Measurements from ENCODE around the gene DNER.

DNER gene

GRCh38 chr2:229562472-229563127 lies 151.8 kb downstream of the DNER start:
- ChIA-PET POLR2A (no interaction called here), CTCF (no interaction called here)
- no peak overlapping the region for H3K4me3 ChIP-seq (ENCODE audit: low read depth, low read length)
- TF ChIP-seq CTCF (IDR thresholded peaks at IDR 0.05; ENCODE audit: insufficient read depth, low read length, missing control alignments): no peak
- no peak for DNase-seq (ENCODE audit: low read depth, low spot score)

GRCh38 chr2:229559986-229560385 lies 154.4 kb downstream of the DNER start:
- no peak for TF ChIP-seq CTCF (IDR thresholded peaks at IDR 0.05; ENCODE audit: insufficient read depth, low read length, missing control alignments)
- CTCF ChIA-PET: no interaction called here
- H3K4me3 ChIP-seq (ENCODE audit: low read depth, low read length): no peak overlapping the region
- no peak for DNase-seq (ENCODE audit: low read depth, low spot score)
- POLR2A ChIA-PET: no interaction called here

- ChIA-PET CTCF (no interaction called here), POLR2A (no interaction called here)
- DNase-seq (ENCODE audit: low read depth, low spot score): no peak
- H3K4me3 ChIP-seq (ENCODE audit: low read depth, low read length): no peak overlapping the region
- no peak for TF ChIP-seq CTCF (IDR thresholded peaks at IDR 0.05; ENCODE audit: insufficient read depth, low read length, missing control alignments)
Measured at GRCh38 chr2:229553091-229553490, 161.3 kb downstream of the DNER start.

DNA sequence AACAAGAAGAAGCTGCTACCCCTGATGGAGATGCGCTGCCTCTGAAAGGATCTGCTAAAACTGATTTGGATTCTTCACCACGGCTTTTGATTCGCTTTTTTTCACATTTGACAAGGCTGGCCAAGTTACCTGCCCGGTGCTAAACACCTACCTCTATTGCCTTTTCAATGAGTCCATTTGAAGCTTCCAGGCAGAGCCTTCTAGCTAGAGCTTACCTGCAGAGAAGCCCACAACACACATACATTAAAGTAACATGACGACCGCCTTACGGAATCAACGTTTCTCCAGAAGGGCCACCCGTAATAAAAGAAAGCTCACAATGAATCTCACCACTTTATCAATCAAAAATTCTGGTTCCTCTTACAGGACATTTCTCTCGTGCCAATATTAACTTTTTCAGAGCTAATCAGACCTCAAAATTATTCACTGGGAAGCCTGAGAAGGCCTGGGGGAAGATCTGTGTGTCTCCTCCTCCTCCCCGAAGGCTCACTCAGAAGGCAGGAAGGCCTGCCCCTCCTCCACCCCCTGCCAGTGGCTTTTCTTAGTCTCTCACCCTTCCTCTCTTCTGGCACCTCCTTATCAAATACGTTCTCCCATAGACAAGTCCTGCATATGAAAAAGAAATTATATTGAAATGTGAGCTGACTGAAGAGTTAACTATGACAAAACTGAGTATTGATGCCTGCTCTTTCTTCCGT lies 171.0 kb downstream of the DNER start:
- TF ChIP-seq CTCF (IDR thresholded peaks at IDR 0.05; ENCODE audit: insufficient read depth, low read length, missing control alignments): no peak
- POLR2A ChIA-PET: no interaction called here
- CTCF ChIA-PET: no interaction called here
- H3K4me3 ChIP-seq (ENCODE audit: low read depth, low read length): no peak overlapping the region
- DNase-seq (ENCODE audit: low read depth, low spot score): no peak

DNA sequence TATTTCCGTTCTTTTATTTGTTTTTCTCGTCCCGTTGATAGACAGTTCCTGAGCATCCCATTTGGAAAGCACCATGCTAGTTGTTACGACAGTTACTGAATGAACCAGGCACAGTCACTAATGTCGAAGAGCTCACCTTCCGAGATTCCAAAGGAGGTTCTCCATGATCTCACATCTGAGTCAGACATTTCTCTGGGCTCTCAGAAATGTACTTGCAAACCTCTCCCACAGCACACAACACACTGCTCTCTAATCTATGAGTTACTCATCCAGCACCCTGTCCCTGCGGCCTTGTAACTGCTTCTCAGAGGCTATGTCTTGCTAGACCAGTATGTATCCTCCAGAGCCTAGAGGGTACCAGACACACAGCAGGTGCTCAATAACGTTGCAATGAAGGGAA lies 174.7 kb downstream of the DNER start:
- ChIA-PET POLR2A (no interaction called here), CTCF (no interaction called here)
- no peak overlapping the region for H3K4me3 ChIP-seq (ENCODE audit: low read depth, low read length)
- no peak for TF ChIP-seq CTCF (IDR thresholded peaks at IDR 0.05; ENCODE audit: insufficient read depth, low read length, missing control alignments)
- no peak for DNase-seq (ENCODE audit: low read depth, low spot score)

GRCh38 chr2:229531594-229531993 lies 182.8 kb downstream of the DNER start:
- no peak for TF ChIP-seq CTCF (IDR thresholded peaks at IDR 0.05; ENCODE audit: insufficient read depth, low read length, missing control alignments)
- CTCF ChIA-PET: no interaction called here
- no peak for DNase-seq (ENCODE audit: low read depth, low spot score)
- POLR2A ChIA-PET: no interaction called here
- no peak overlapping the region for H3K4me3 ChIP-seq (ENCODE audit: low read depth, low read length)
